Measurements from ENCODE around the gene MYZAP.
"Not testable (repeated sequence)": the region's sequence is repeated elsewhere in the genome, so short reads cannot be mapped to it uniquely, and the experiment has no call there.

The MYZAP gene

GRCh38 chr15:57595011-57595866, 3.5 kb downstream of the MYZAP start:
- DNase-seq: peak; percentile 85

- DNase-seq: no peak
Observed at GRCh38 chr15:57596301-57596855, 4.7 kb downstream of the MYZAP start.

- no peak for DNase-seq
Observed at GRCh38 chr15:57596978-57597377, 5.3 kb downstream of the MYZAP start.

GRCh38 chr15:57597431-57597830, 5.7 kb downstream of the MYZAP start:
- no peak for DNase-seq

- no peak for DNase-seq
Observed at GRCh38 chr15:57598346-57598745, 6.6 kb downstream of the MYZAP start.

- no peak for DNase-seq
Observed at GRCh38 chr15:57599296-57599810, 7.6 kb downstream of the MYZAP start.

- DNase-seq: no peak
Observed at GRCh38 chr15:57600197-57600596, 8.5 kb downstream of the MYZAP start.

- no peak for DNase-seq
Observed at GRCh38 chr15:57604507-57604906, 12.8 kb downstream of the MYZAP start.

- no peak for DNase-seq
Observed at GRCh38 chr15:57605491-57605890, 13.8 kb downstream of the MYZAP start.

GRCh38 chr15:57606048-57606447, 14.3 kb downstream of the MYZAP start:
- no peak for DNase-seq

GRCh38 chr15:57606816-57607215, 15.1 kb downstream of the MYZAP start:
- no peak for DNase-seq

GRCh38 chr15:57607570-57608000, 15.9 kb downstream of the MYZAP start:
- DNase-seq: no peak

- DNase-seq: no peak
Observed at GRCh38 chr15:57609805-57610529, 18.3 kb downstream of the MYZAP start.

- DNase-seq: no peak
Observed at GRCh38 chr15:57611123-57611522, 19.4 kb downstream of the MYZAP start.

GRCh38 chr15:57611938-57612337, 20.2 kb downstream of the MYZAP start:
- DNase-seq: no peak

GRCh38 chr15:57614241-57614640, 22.5 kb downstream of the MYZAP start:
- no peak for DNase-seq

GRCh38 chr15:57615951-57616496, 24.3 kb downstream of the MYZAP start:
- not testable (repeated sequence) for DNase-seq

- DNase-seq: no peak
Observed at GRCh38 chr15:57618325-57618724, 26.6 kb downstream of the MYZAP start.

GRCh38 chr15:57619746-57620145, 28.0 kb downstream of the MYZAP start:
- no peak for DNase-seq

GRCh38 chr15:57624730-57625129, 33.0 kb downstream of the MYZAP start:
- DNase-seq: no peak

- no peak for DNase-seq
Observed at GRCh38 chr15:57625703-57626448, 34.2 kb downstream of the MYZAP start.

- no peak for DNase-seq
Observed at GRCh38 chr15:57626713-57627440, 35.2 kb downstream of the MYZAP start.
